NB4 (cell line): Measurements from ENCODE around the gene IFT20.

Experiments
- POLR2A ChIP-seq: IDR thresholded peaks from 2 replicates; pipeline ENCODE4 v1.6.1; 2011; ENCODE audit warnings: mild to moderate bottlenecking; ENCODE audit not compliant: insufficient read length; ENCODE audit errors: extremely low read depth
- TF ChIP-seq, protein P1 (sequence below): IDR thresholded peaks from 2 replicates; pipeline ENCODE4 v1.6.1; 2011; ENCODE audit warnings: low read depth, low read length
- TF ChIP-seq, protein P2 (sequence below): IDR thresholded peaks from one replicate; pipeline ENCODE4 v1.5.1; 2012; ENCODE audit warnings: low read depth, low read length

GRCh38 chr17:28346746-28347246, 11.5 kb upstream of the IFT20 start:
- TF ChIP-seq, protein P1, sequence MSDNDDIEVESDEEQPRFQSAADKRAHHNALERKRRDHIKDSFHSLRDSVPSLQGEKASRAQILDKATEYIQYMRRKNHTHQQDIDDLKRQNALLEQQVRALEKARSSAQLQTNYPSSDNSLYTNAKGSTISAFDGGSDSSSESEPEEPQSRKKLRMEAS = no peak
- TF ChIP-seq, protein P2, sequence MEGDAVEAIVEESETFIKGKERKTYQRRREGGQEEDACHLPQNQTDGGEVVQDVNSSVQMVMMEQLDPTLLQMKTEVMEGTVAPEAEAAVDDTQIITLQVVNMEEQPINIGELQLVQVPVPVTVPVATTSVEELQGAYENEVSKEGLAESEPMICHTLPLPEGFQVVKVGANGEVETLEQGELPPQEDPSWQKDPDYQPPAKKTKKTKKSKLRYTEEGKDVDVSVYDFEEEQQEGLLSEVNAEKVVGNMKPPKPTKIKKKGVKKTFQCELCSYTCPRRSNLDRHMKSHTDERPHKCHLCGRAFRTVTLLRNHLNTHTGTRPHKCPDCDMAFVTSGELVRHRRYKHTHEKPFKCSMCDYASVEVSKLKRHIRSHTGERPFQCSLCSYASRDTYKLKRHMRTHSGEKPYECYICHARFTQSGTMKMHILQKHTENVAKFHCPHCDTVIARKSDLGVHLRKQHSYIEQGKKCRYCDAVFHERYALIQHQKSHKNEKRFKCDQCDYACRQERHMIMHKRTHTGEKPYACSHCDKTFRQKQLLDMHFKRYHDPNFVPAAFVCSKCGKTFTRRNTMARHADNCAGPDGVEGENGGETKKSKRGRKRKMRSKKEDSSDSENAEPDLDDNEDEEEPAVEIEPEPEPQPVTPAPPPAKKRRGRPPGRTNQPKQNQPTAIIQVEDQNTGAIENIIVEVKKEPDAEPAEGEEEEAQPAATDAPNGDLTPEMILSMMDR = peak; percentile 5
- no peak for TF ChIP-seq POLR2A
